ENCODE measurements around the gene CETN2.

DNA sequence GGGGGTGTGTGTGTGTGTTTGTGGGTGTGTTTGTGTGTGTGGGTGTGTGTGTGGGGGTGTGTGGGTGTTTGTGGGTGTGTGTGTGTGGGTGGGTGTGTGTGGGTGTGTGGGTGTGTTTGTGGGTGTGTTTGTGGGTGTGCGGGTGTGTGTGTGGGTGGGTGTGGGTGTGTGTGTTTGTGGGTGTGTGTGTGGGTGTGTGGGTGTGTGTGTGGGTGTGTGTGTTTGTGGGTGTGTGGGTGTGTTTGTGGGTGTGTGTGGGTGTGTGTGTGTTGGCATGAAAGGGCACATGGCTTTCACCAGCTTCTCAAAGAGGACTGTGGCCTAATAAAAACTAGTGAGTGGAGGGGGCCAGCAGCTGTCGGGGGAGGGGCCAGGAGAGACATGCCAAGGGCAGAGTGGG is 42.0 kb upstream of the CETN2 start:
- TF ChIP-seq EZH2 (IDR thresholded peaks at IDR 0.05; ENCODE audit: insufficient read depth, poor library complexity, severe bottlenecking), result no peak
- TF ChIP-seq EZH2phosphoT487 (IDR thresholded peaks at IDR 0.05; ENCODE audit: insufficient read depth, low read depth), result no peak

Measured in GM23248 (cell line).